GM19328 (cell line): ENCODE data around the gene SLC6A5.

ENCODE experiments used
- ATAC-seq: cut with Tn5 transposase; IDR thresholded peaks from one replicate; pipeline ENCODE4 v1.9.1; 2021; ENCODE audit warnings: mild to moderate bottlenecking, moderate library complexity; ENCODE audit not compliant: unreplicated experiment

The SLC6A5 gene

DNA sequence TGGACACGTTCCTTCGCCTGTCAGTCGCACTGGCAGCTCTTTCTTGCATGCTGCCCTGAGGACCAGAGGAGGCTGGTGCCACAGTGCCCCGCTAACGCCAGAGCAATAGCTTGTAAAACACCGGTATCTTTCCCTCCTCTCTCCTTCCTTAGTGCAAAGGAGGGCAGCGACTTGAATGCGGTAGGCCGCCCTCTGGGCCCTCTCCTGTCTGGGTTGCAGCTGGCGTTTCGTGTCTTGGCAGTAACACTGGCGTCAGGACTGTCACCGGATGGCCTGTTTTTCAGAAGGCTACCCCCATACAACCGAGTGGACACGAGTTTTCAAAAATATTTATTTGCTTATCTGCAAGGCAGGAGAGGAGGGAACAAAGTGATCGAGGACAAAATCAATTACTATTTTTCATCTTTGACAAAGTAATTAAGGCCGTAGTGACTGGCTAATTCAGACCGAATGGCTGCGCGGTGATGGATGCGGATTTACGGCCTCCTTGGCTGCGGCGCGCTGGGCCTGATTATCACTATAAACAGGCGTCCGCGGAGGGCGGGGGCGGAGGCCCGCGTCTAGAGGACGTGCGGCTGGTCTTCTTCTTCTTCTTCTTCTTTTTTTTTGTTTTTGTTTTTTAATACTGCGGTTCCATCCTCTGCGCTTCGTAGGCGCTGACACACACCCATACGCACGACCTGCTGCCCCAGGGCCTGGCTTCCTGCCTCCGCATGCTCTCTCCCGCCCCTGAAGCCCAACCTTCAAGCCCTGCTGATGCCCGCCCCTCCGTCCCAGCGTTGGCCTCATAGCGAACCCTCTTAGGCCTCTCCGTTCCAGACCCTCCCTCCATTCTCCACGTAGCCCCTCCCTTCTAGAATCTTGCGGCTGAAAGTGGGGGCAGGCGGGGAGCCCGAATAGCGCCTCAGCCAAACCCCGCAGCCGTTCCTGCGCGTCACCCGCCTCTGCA, 2.9 kb upstream of the SLC6A5 start:
- ATAC-seq: no peak

DNA sequence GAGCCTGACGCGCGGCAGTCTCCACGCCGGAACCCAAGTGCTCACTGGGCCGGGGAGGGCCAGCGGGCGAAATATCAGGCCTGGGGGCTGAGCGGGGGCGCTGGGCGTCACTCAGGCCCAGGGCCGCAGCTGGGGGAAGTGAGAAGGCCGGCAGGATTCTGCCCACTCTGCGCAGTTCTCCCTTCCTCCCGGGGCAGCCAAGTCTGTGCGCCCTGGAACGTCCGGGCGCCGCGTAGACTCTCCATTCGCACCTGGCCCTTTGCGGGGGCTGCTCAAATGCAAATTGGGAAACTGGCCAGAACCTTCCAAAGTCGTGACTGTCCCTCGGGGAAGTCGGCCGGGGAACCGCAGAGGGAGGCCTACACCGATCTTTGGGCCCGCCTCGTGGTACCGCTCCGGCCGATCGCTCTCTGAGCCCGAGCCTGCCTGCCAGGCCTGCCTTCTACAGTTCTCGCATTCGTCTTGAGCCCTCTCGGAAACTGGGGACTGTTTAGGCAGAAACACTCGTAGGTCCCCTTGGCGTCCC, 2.2 kb upstream of the SLC6A5 start:
- ATAC-seq: no peak

DNA sequence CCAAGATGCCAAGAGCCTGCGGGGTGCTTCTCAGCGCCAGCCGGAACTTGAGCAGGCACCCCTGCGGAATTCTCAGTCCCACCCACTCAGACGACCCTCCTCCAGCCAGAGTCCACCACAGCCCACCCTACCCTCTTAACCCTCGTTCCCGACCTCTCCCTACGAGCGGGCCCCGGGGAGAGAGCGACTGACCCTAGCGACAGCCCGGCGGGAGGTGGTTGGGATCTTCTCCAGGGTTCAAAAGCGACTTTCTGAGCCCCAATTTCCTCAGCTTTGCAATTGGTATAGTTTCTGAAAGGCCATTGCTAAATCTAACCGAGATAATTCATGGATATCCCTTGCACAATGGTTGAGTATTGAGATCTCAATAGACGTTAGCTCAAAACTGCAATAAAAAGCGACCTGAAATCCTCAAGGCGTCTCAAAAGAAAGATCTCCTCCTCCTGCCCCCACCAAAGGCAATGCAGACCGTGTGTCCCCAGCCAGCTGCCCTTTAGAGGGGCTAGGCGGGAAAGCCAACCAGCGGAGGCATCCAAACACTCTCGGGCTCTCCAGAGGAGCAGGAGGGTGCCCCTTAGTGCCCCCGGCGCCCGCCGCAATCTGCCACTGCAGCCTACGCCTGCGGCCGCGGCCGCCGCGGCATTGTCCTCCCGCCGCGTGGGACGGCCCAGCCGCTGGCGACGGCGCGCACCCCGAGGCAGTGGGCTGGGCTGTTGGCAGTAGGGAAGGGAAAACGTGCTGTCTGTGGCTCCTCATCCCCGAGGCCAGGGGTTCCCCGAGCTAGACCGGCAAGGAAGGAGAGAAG, 1.5 kb upstream of the SLC6A5 start:
- ATAC-seq: no peak

DNA sequence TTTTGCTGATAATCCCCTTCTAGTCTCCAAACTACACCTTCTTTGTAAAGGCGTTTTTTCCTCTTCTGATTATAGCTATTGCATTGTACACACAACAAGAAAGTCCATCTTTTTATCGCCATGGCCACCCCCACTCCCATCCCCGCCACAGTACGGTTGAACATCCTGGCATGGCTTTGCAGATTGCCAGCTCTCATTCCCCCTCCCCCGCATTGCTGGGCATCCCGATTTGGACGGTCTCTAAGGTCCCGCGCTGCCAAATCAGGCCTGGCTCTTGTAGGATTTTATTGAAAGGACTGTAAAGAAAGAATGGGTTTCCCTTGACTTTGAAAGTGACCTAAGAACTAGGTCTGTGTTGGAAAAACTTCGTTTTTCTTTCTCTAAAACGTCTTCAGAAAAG, 916 bp upstream of the SLC6A5 start:
- no peak for ATAC-seq

DNA sequence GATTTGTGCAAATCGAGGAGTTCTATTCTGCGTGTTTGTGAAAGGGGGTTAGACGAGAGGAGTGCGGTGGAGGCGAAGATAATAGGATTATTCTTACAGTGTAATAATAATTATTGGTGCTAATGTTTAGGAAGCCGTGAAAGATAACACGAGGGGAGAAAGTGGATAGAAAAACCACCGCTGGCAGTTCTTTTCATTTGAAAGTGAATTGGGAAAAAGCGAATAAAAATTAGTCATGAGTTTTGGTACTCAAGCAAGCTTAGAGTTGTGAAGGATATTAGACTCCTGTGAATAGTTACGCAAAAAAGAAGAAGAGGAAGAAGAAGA, 575 bp downstream of the SLC6A5 start:
- ATAC-seq: no peak

DNA sequence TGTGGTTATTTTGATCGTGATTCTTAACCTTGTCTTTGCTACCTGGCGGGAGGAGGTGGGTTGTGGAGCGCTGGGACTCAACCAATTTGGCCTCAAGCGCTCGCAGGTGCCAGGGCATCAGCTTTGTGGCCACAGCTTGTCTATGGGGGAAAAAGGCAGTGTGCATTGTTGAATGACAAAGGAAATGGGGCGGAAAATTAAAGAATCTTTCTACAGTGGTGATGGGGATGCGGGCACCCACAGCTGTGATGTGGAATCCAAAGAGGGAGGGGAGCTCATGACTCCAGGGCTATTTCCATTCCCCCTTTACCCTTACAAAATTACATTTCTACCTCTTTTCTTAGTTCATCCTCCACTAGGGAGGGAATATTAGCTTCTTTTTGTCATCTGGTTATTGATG, 1.1 kb downstream of the SLC6A5 start:
- no peak for ATAC-seq

DNA sequence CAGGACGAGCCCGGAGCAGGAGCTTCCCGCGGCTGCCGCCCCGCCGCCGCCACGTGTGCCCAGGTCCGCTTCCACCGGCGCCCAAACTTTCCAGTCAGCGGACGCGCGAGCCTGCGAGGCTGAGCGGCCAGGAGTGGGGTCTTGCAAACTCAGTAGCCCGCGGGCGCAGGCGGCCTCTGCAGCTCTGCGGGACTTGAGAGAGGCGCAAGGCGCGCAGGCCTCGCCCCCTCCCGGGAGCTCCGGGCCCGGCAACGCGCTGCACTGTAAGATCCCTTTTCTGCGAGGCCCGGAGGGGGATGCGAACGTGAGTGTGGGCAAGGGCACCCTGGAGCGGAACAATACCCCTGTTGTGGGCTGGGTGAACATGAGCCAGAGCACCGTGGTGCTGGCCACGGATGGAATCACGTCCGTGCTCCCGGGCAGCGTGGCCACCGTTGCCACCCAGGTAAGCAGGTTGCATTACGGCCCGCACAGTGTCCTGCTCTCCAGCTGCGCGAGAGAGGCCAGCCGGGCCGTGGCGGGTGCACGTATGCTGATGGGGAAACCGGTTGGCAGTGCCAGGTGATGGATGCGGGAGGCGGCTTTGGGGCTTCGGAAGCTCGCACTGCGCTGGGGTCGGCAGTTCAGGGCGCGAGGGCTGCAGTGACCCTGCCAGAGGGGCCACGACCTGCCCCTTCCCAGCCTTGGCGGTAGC, 2.0 kb downstream of the SLC6A5 start:
- no peak for ATAC-seq

DNA sequence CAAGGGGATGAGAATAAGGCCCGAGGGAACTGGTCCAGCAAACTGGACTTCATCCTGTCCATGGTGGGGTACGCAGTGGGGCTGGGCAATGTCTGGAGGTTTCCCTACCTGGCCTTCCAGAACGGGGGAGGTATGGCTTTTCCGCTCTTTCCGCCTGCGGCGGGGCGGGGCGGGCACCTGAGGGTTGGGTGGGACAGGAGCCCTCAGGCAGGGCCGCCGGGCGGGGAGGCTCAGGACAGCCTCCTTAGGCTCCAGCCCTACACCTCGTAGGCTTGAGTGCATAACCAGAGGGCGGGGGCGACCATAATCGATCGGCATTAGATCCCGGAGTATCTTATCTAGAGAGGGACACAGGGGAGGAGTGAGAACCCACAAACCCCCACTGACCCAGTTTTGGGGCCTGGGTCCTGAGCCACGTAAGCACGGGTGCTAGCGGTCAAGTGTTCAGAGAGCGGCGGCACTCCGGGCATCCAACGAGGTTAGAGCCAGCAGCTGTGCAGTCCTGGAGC, 4.9 kb downstream of the SLC6A5 start:
- no peak for ATAC-seq

DNA sequence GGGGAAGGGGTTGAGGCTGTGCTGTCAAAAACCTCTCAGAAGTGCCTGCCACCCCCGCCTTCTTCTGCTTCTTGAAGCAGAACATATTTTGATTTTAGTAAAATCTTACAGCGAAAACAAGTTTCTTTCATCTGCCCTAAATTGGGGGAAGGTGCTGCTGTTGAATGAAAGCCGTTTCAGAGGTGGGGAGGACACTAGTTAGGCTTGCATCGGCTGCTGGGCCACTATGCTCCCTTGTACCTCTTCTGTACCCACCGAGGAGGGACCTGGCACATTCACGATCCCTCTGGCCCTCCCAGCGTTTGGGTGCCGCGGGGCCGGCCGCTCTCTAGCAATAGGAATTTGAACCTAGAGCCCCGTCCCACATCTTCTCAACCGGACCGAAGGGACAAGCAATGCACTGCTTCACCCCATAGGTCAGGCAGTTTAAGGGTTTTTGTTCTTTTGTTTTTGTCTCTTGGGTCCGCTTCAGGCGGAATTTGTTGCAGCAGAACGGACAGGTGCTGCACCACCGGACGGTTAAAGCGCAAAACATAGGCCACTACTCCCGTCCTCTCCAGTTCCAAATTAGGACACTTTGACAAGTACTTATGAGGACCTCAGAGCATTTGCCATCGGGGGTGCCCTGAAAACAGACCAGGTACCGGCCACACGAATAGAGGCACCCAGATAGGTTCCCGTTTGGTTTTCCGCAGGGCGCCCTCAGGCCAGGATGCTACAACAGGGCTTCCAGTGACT, 5.6 kb downstream of the SLC6A5 start:
- no peak for ATAC-seq

DNA sequence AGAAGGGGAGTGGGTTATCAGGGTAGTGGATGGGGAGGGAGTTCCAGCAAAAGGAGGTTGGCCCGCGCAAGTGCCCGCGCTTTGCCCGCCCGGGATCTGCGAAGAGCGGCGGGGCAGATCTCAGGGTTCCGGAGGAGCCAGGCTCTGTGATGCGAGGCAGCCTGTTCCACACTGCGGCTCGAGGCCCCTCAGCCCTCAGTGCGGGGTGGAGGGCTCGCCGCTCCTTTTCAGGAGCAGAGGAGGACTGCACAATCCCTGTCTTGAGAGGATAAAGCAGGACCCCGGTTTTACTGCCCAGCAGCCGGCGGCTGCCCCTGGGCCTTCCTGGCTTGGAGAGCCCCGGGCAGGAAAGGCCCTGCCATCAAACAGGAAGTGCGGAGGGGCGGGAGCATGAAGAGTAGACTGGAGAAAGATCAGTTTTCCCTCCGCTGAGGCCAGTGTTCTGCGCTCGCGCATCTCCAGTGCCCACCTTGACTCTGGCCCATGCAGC, 6.2 kb downstream of the SLC6A5 start:
- no peak for ATAC-seq

DNA sequence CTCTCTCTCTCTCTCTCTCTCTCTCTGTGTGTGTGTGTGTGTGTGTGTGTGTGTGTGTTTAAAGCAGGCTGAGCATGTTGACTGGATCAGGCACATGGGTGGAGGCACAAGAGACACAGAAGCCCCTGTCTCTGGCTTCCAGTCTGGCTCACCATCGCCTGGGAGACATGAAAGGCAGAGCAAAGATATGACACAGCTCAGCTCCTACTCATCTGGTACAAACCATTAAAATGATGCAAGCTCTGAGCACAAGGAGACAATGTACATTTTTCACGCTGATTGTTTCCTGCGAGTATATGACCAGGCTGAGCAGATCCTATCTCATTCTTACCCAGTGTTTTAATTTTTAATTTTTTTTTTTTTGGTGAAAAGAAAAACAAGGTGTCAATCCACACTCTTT, 9.5 kb downstream of the SLC6A5 start:
- no peak for ATAC-seq

DNA sequence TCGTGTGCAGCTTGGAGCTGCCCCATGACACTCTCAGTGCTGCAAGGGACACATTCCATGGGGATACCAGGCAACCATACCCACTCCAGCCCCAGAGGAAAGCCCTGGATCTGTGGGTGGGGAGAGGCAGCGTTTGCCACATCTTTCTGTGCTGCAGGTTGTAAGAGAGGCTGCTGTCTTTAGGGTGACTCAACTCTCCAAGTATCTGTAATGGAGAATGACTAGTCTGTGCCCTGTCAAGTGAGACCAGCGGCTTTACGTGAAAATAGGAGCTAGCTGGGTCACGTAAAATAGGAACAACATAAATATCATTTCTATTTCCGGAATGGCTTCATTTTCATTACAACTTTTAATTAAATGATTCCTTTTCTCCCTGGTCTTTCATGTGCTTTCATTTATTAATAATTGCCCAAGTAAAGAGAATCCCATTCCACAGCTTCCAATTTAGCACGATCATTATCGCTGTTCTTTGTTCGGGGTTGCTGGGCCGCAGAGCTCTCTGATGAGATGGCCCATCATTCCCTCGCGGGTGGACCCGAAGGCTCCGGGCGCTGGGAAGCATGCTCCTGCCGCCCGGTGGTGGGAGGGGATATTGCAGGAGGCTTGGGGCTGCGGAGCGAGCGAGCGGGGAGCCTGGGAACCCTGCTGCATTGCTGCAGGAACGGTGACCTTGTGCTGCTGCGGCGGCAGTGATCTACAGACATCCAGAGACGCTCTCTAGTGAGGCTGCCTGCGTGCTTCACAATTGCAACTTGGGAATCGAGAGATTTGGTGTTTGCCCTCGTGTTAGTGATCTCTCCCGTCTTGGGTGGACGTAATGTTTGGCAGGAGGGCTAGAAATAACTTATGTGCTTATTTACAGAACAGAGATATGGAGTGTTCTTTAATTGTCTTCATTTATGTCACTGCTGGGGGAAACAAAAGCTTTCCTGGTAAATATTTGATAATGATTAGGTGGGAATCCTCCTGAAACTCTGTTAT, 10.6 kb downstream of the SLC6A5 start:
- ATAC-seq: peak; percentile 92

DNA sequence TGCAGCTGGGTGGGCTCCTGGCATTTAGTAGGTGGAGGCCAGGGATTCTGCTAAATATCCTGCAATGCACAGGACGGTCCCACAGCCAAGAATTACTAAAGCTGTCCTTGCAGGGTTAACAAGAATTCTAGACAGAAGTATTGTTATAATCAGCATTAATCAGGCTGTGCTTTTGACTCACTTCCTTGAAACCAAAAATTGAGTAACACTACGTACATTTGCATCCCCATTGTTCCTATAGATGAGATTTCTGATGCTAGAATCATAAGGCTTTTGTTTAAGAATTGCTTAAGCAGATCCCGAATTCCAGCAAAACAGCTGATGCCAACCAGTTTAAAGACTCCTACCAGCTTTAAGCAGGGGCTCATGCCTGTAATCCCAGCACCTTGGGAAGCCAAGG, 11.4 kb downstream of the SLC6A5 start:
- ATAC-seq: no peak

DNA sequence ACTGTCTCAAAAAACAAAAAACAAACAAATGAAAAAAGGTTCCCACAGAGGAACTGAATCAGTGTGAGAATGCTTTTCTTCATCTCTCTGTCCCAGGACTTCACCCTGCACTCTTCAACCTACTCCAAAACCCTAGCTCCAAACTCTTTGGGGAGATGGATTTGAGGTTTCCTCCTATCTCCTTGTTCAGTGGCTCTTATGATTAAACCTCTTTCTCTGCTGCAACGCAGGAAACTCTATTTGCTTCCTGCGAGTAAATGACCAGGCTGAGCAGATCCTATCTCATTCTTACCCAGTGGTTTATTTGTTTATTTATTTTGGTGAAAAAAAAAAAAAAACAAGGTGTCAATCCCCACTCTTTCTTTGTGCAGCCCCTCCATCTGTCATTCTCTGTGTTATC, 12.0 kb downstream of the SLC6A5 start:
- ATAC-seq: no peak

DNA sequence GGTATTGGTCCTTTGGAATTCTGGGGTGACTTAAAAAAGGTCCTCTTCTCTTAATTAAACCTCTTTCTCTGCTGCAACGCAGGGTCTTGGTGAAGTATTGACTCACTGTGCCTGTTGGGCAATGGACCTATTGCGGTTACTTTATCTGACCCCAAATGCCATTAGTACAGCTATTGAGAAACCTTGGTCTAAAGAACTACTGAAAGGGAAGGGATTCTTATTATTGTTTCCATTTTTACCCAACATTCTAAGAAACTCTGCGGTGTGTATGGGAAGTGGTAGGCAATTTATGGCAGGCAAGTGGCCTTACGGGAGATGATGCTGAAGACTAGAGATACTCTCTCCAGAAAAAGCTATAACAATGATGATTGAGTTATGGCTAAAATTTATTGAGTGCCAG, 12.5 kb downstream of the SLC6A5 start:
- no peak for ATAC-seq

DNA sequence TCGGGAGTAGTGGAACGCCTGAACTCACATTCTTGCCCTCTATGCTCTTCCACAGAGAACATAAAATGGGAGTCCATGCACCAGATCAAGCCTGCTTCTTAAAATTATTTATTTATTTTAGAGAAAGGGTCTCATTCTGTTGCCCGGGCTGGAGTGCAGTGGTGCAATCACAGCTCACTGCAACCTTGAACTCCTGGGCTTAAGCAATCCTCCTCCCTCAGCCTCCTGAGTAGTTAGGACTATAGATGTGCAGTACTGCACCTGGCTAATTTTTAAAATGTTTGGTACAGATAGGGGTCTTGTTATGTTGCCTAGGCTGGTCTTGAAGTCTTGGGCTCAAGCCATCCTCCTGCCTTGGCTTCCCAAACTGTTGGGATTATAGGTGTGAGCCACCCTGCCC, 13.0 kb downstream of the SLC6A5 start:
- no peak for ATAC-seq

DNA sequence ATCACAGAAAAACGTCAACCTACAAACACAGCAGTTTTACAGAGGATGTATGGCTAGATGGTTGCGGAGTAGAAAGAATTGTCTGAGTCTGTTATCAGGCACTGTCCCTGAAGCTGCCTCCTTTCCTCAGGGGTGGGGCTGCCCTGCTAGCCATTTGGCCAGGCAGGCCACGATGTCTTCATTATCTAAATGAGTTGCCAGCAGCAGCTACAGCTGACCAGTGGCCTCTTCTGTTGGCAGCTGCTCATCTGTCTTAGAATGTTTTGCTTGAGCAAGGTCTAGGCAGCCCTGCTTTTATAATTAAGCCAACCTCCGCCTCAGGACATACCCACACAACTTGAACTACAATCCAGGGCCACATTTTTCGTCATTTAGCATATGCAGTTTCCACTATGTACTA, 17.5 kb downstream of the SLC6A5 start:
- ATAC-seq: no peak

DNA sequence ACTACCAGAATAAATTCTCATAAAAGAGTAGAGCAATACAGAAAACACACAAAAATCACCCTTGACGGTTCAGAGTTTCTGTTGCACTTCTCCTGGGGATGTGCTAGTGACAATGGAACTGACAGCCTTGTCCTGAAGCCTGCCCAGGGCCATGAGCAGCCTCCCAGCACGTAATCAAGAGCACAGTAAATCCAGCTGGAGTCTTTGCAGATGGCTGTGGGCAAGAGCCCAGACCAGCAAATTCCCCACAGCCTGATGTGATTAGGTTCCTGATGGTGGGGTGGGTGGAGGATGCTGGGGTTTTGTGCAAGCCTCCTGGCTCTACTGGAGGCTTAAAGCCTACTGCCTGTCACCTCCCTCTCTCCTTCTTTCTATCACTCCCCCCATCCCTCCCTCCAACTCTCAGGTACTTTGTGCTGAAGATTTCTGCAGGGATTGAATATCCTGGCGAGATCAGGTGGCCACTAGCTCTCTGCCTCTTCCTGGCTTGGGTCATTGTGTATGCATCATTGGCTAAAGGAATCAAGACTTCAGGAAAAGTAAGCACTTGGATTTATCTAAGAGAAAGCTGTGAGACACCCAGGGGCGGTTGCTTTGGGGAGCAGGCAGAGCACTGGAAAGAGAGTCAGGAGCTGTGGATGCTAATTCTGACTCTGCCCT, 18.1 kb downstream of the SLC6A5 start:
- ATAC-seq: no peak

DNA sequence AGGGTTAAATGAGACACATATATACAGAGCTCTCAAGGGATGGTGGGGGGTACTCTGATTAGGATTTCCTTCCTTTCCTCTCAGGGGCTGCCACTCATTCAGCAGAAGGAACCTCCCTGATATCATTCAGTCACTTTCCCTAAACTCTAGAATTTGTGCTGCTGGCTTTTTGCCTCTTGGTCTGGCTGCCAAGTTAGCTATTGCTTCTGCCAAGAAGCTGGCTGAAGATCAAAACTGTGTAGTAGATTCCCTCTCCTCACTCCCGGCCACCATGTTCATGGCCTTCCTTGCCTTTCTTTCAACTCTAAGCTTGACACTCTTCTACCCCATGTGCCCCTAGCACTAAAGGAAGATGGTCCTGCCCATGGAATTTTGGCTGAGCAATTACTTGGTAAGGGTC, 18.7 kb downstream of the SLC6A5 start:
- ATAC-seq: no peak
